Measurements from ENCODE around the gene CASK. TPM values are rescaled to one million over a fixed set of nuclear protein-coding genes. Genes with fewer than 3 reads are reported as not detected.

Gene CASK
- total RNA-seq, 1 experiment from 2014 or later, result 33.5 TPM

DNA sequence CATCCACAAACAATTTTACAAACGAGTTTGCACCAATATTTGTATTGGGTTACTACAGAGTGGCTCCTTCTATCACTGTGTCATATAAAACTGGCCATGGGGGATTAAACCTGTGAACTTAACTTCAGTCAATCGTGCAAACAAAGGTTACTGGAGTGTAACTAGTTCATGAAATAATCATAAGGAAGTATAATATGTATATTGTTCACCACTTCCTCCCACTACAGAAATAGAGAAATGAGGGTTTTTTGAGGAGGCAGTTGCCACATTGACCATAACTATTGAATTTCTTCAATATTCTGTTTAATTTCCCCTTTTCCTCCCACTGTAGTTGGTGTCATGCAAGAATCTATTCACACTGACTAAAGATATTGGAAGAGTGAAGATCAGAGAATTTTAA is 199.5 kb downstream of the CASK start, which contains the start of gene GPR82:
Gene GPR82 (plus strand): TSS at position 356 of the 400 bp plus-strand sequence. CDS start 2,846 bp downstream, outside the sequence.
- H3K27ac ChIP-seq (ENCODE audit: low read depth, low read length, poor library complexity, severe bottlenecking), result no peak within 1 kb of the TSS
- intact Hi-C loops (cut with micrococcal nuclease; ENCODE audit: unreplicated experiment), result no loop called here
- no peaks in the 10 kb centered on the region for H3K9me3 ChIP-seq (ENCODE audit: low read depth, low read length, poor library complexity, severe bottlenecking)
- no peaks in the 10 kb centered on the region for H3K4me1 ChIP-seq (ENCODE audit: insufficient read depth, low read length, poor library complexity, severe bottlenecking)
- H3K4me3 ChIP-seq (ENCODE audit: low read depth, low read length, poor library complexity, severe bottlenecking), result no peak within 1 kb of the TSS
- H3K27me3 ChIP-seq (replicated peaks; ENCODE audit: insufficient read depth, low read depth, low read length, poor library complexity), result no peaks in the 10 kb centered on the region
- CTCF ChIA-PET, result no interaction called here
- no peak for DNase-seq (ENCODE audit: low spot score)
- TF ChIP-seq, protein P1, sequence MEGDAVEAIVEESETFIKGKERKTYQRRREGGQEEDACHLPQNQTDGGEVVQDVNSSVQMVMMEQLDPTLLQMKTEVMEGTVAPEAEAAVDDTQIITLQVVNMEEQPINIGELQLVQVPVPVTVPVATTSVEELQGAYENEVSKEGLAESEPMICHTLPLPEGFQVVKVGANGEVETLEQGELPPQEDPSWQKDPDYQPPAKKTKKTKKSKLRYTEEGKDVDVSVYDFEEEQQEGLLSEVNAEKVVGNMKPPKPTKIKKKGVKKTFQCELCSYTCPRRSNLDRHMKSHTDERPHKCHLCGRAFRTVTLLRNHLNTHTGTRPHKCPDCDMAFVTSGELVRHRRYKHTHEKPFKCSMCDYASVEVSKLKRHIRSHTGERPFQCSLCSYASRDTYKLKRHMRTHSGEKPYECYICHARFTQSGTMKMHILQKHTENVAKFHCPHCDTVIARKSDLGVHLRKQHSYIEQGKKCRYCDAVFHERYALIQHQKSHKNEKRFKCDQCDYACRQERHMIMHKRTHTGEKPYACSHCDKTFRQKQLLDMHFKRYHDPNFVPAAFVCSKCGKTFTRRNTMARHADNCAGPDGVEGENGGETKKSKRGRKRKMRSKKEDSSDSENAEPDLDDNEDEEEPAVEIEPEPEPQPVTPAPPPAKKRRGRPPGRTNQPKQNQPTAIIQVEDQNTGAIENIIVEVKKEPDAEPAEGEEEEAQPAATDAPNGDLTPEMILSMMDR (conservative IDR thresholded peaks at IDR 0.05; ENCODE audit: low read depth, low read length), result no peak
- TF ChIP-seq EZH2 (IDR thresholded peaks at IDR 0.05; ENCODE audit: borderline replicate concordance, low read depth, low read length, poor library complexity, severe bottlenecking), result no peak
- H3K36me3 ChIP-seq (ENCODE audit: insufficient read depth, low read length, poor library complexity, severe bottlenecking), result no peaks in the 10 kb centered on the region
- BruUV-seq (replicated peaks), result no TSS peak
- POLR2A ChIA-PET (ENCODE audit: low non-redundant PET), result interaction anchor here (0.6 kb wide), 1 partner anchor 1564 kb away, joined by 3 read pairs; no protein-coding TSS in a partner anchor

DNA sequence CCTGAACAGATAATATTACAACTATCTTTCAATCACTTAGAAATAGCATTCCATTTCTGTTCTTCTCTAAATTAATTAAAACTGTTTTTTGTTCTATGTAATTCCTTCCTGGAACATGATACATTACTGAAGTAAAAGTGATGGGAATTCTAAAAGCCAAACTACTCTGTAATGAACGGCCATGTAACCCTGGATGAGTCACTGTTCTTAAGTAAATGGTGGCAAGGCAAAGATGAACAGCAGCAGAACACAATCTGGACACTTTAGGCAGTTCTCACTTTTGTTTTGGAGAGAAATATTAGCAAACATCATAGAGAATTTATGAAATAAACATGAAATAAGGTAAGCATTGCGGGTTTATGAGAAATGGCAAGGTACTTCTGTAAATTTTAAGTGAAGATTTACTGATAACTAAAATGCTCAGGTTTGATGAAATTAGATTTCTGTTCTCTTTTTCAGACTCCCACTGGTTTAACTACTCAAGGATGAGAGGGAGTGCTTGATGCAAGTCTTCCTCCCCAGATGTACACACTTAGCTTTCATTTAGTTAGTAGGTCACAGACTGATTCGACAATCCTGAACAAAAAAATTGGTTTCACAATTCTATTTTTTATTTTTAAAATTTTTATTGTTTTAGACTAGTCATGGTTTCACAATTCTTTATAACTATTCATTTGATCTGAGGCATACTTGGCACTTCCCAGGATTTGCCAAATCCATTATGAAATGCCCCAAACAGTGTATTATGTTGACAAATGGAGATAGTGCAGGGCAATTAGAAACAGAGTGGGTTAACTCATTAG is 200.3 kb downstream of the CASK start:
- no peak overlapping the region for H3K4me3 ChIP-seq (ENCODE audit: low read depth, low read length, poor library complexity, severe bottlenecking)
- peaks cover under 1% of the 10 kb centered on the region for H3K9me3 ChIP-seq (ENCODE audit: low read depth, low read length, poor library complexity, severe bottlenecking)
- no peaks in the 10 kb centered on the region for H3K36me3 ChIP-seq (ENCODE audit: insufficient read depth, low read length, poor library complexity, severe bottlenecking)
- CTCF ChIA-PET, result no interaction called here
- DNase-seq (ENCODE audit: low spot score), result no peak
- intact Hi-C loops (cut with micrococcal nuclease; ENCODE audit: unreplicated experiment), result no loop called here
- TF ChIP-seq EZH2 (IDR thresholded peaks at IDR 0.05; ENCODE audit: borderline replicate concordance, low read depth, low read length, poor library complexity, severe bottlenecking), result no peak
- TF ChIP-seq, protein P1 (conservative IDR thresholded peaks at IDR 0.05; ENCODE audit: low read depth, low read length), result no peak
- H3K4me1 ChIP-seq (ENCODE audit: insufficient read depth, low read length, poor library complexity, severe bottlenecking), result no peaks in the 10 kb centered on the region
- H3K27me3 ChIP-seq (replicated peaks; ENCODE audit: insufficient read depth, low read depth, low read length, poor library complexity), result no peaks in the 10 kb centered on the region
- POLR2A ChIA-PET (ENCODE audit: low non-redundant PET), result interaction anchor here (0.6 kb wide), 1 partner anchor 46 kb away, joined by 6 read pairs; no protein-coding TSS in a partner anchor
- no peak overlapping the region for H3K27ac ChIP-seq (ENCODE audit: low read depth, low read length, poor library complexity, severe bottlenecking)
- BruUV-seq (replicated peaks), result no TSS peak

GRCh38 chrX:41722214-41722613 is 201.1 kb downstream of the CASK start:
- DNase-seq (ENCODE audit: low spot score), result no peak
- ChIA-PET CTCF (no interaction called here), POLR2A (ENCODE audit: low non-redundant PET) (interaction anchor here (0.6 kb wide), 1 partner anchor 45 kb away, joined by 6 read pairs; no protein-coding TSS in a partner anchor)
- no peak overlapping the region for H3K4me3 ChIP-seq (ENCODE audit: low read depth, low read length, poor library complexity, severe bottlenecking)
- no peaks in the 10 kb centered on the region for H3K36me3 ChIP-seq (ENCODE audit: insufficient read depth, low read length, poor library complexity, severe bottlenecking)
- no peak overlapping the region for H3K27ac ChIP-seq (ENCODE audit: low read depth, low read length, poor library complexity, severe bottlenecking)
- BruUV-seq (replicated peaks), result no TSS peak
- TF ChIP-seq, protein P1 (conservative IDR thresholded peaks at IDR 0.05; ENCODE audit: low read depth, low read length), result no peak
- no peak for TF ChIP-seq EZH2 (IDR thresholded peaks at IDR 0.05; ENCODE audit: borderline replicate concordance, low read depth, low read length, poor library complexity, severe bottlenecking)
- H3K27me3 ChIP-seq (replicated peaks; ENCODE audit: insufficient read depth, low read depth, low read length, poor library complexity), result no peaks in the 10 kb centered on the region
- H3K4me1 ChIP-seq (ENCODE audit: insufficient read depth, low read length, poor library complexity, severe bottlenecking), result no peaks in the 10 kb centered on the region
- intact Hi-C loops (cut with micrococcal nuclease; ENCODE audit: unreplicated experiment), result no loop called here
- peaks cover 4% of the 10 kb centered on the region for H3K9me3 ChIP-seq (ENCODE audit: low read depth, low read length, poor library complexity, severe bottlenecking)

Measured in A673 (cell line).